ENCODE measurements around the gene COPG2.
"Not testable (repeated sequence)": the region's sequence is repeated elsewhere in the genome, so short reads cannot be mapped to it uniquely, and the experiment has no call there.

Gene COPG2

GRCh38 chr7:130668258-130669084, at the start of gene COPG2:
COPG2 (minus strand) TSS chr7:130668748; CDS start chr7:130668668, 80 bp downstream.
- peak; percentile 82 to 89 for DNase-seq

- DNase-seq: no peak
Measured at GRCh38 chr7:130712416-130712815, 43.9 kb upstream of the COPG2 start.

GRCh38 chr7:130708766-130709165, 40.2 kb upstream of the COPG2 start:
- DNase-seq: no peak

- DNase-seq: no peak
Measured at GRCh38 chr7:130708001-130708400, 39.5 kb upstream of the COPG2 start.

- no peak for DNase-seq
Measured at GRCh38 chr7:130703851-130704250, 35.3 kb upstream of the COPG2 start.

- no peak for DNase-seq
Measured at GRCh38 chr7:130701650-130702049, 33.1 kb upstream of the COPG2 start.

GRCh38 chr7:130700760-130701159, 32.2 kb upstream of the COPG2 start:
- DNase-seq: no peak

- no peak for DNase-seq
Measured at GRCh38 chr7:130699686-130700085, 31.1 kb upstream of the COPG2 start.

GRCh38 chr7:130697820-130698219, 29.3 kb upstream of the COPG2 start:
- DNase-seq: no peak

- DNase-seq: peak; percentile 10 to 24
Measured at GRCh38 chr7:130695840-130696239, 27.3 kb upstream of the COPG2 start.

GRCh38 chr7:130692396-130692795, 23.8 kb upstream of the COPG2 start:
- DNase-seq: not testable (repeated sequence)

- DNase-seq: no peak
Measured at GRCh38 chr7:130689683-130690082, 21.1 kb upstream of the COPG2 start.

- no peak for DNase-seq
Measured at GRCh38 chr7:130683026-130683425, 14.5 kb upstream of the COPG2 start.

- DNase-seq: no peak
Measured at GRCh38 chr7:130674456-130674855, 5.9 kb upstream of the COPG2 start.

- no peak for DNase-seq
Measured at GRCh38 chr7:130673066-130673465, 4.5 kb upstream of the COPG2 start.

- no peak for DNase-seq
Measured at GRCh38 chr7:130672146-130672545, 3.6 kb upstream of the COPG2 start.

GRCh38 chr7:130669085-130669700, 645 bp upstream of the COPG2 start:
- DNase-seq: no peak

GRCh38 chr7:130667593-130668257, 823 bp downstream of the COPG2 start:
- DNase-seq: no peak

GRCh38 chr7:130662426-130662825, 6.1 kb downstream of the COPG2 start:
- DNase-seq: no peak

GRCh38 chr7:130655286-130655685, 13.3 kb downstream of the COPG2 start:
- no peak for DNase-seq

GRCh38 chr7:130654850-130655249, 13.7 kb downstream of the COPG2 start:
- no peak for DNase-seq

GRCh38 chr7:130650611-130651120, 17.9 kb downstream of the COPG2 start:
- no peak for DNase-seq

- DNase-seq: no peak
Measured at GRCh38 chr7:130649004-130649790, 19.4 kb downstream of the COPG2 start.

Data from NCI-H1930 (cell line).